ENCODE results near the gene BCKDHB. TPM values are rescaled to one million over a fixed set of nuclear protein-coding genes. Genes with fewer than 3 reads are reported as not detected.

Gene BCKDHB
- polyA plus RNA-seq, 1 donor = 14.3 TPM

- DNase-seq = no peak
These were observed 225.5 kb downstream of the BCKDHB start for GRCh38 chr6:80331974-80332373.

GRCh38 chr6:80333342-80333741, 226.9 kb downstream of the BCKDHB start:
- DNase-seq = no peak

- peak; percentile 43 for DNase-seq
These were observed 228.7 kb downstream of the BCKDHB start for GRCh38 chr6:80335121-80335531.

GRCh38 chr6:80336911-80337310, 230.4 kb downstream of the BCKDHB start:
- DNase-seq = no peak

- peak; percentile 43 for DNase-seq
These were observed 231.8 kb downstream of the BCKDHB start for GRCh38 chr6:80338201-80338836.

GRCh38 chr6:80339421-80339820, 232.9 kb downstream of the BCKDHB start:
- DNase-seq = no peak

- no peak for DNase-seq
These were observed 233.8 kb downstream of the BCKDHB start for GRCh38 chr6:80340280-80340679.

- DNase-seq = no peak
These were observed 234.2 kb downstream of the BCKDHB start for GRCh38 chr6:80340686-80341085.

GRCh38 chr6:80341330-80341729, 234.9 kb downstream of the BCKDHB start:
- no peak for DNase-seq

- no peak for DNase-seq
These were observed 237.0 kb downstream of the BCKDHB start for GRCh38 chr6:80343511-80343910.

GRCh38 chr6:80347101-80347500, 240.6 kb downstream of the BCKDHB start:
- DNase-seq = no peak

GRCh38 chr6:80348263-80348662, 241.8 kb downstream of the BCKDHB start:
- DNase-seq = no peak

- no peak for DNase-seq
These were observed 249.5 kb downstream of the BCKDHB start for GRCh38 chr6:80356000-80356399.

- no peak for DNase-seq
These were observed 250.1 kb downstream of the BCKDHB start for GRCh38 chr6:80356545-80356944.

- no peak for DNase-seq
These were observed 250.6 kb downstream of the BCKDHB start for GRCh38 chr6:80357081-80357480.

- no peak for DNase-seq
These were observed 251.2 kb downstream of the BCKDHB start for GRCh38 chr6:80357674-80358073.

- no peak for DNase-seq
These were observed 257.1 kb downstream of the BCKDHB start for GRCh38 chr6:80363501-80364122.

- no peak for DNase-seq
These were observed 257.7 kb downstream of the BCKDHB start for GRCh38 chr6:80364149-80364548.

- DNase-seq = no peak
These were observed 259.6 kb downstream of the BCKDHB start for GRCh38 chr6:80366051-80366450.

- peak; percentile 36 for DNase-seq
These were observed 260.2 kb downstream of the BCKDHB start for GRCh38 chr6:80366714-80367113.

GRCh38 chr6:80376411-80376810, 269.9 kb downstream of the BCKDHB start:
- DNase-seq = no peak

- DNase-seq = peak; percentile 3
These were observed 274.1 kb downstream of the BCKDHB start for GRCh38 chr6:80380566-80380965.

GRCh38 chr6:80382811-80383210, 276.3 kb downstream of the BCKDHB start:
- peak; percentile 51 for DNase-seq

- DNase-seq = no peak
These were observed 282.0 kb downstream of the BCKDHB start for GRCh38 chr6:80388507-80388906.
